BE2C (cell line): ENCODE measurements around the gene COX5A.

ENCODE experiments used
- DNase-seq: peaks from one replicate; pipeline ENCODE4 v3.0.0-alpha.2; 2020
- H3K27me3 ChIP-seq: fragments of 250-450 bp; sonication (Bioruptor Pico); 2 replicates; pipeline ENCODE4 v1.5.1; 2020; ENCODE audit warnings: mild to moderate bottlenecking
- H3K36me3 ChIP-seq: fragments of 250-450 bp; sonication (Bioruptor Pico); 2 replicates; pipeline ENCODE4 v1.5.1; 2020; ENCODE audit warnings: mild to moderate bottlenecking
- H3K4me1 ChIP-seq: fragments of 250-450 bp; sonication (Bioruptor Pico); 2 replicates; pipeline ENCODE4 v1.5.1; 2020
- H3K4me3 ChIP-seq: 2 replicates; pipeline ENCODE4 v1.5.1; 2011; ENCODE audit warnings: low read depth, low read length
- H3K9me3 ChIP-seq: fragments of 250-450 bp; sonication (Bioruptor Pico); 2 replicates; pipeline ENCODE4 v1.5.1; 2020
- TF ChIP-seq, protein P1 (sequence below): IDR thresholded peaks from 2 replicates; pipeline ENCODE4 v1.5.1; 2012; ENCODE audit warnings: mild to moderate bottlenecking, low read depth, low read length

COX5A gene

DNA sequence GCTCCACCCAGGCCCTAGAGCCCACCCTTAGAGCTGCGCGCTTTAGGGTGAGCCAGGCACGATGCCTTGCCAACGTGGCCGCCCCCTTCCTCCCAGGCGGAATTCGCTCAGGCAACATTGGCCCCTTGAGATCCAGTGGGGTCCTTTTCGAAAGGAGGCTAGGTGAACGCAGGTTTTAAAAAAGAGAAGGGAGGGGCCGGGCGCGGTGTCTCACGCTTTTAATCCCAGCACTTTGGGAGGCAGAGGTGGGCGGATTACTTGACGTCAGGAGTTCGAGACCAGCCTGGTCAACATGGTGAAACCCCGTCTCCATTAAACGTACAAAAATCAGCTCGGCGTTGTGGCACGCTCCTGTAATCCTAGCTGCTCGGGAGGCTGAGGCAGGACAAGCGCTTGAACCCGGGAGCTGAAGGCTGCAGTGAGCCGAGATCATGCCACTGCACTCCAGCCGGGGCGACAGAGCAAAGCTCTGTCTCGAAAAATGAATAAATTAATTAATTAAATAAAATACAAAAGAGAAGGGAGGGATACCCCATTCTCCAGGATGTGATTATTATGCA is 19.7 kb upstream of the COX5A start:
- TF ChIP-seq, protein P1, sequence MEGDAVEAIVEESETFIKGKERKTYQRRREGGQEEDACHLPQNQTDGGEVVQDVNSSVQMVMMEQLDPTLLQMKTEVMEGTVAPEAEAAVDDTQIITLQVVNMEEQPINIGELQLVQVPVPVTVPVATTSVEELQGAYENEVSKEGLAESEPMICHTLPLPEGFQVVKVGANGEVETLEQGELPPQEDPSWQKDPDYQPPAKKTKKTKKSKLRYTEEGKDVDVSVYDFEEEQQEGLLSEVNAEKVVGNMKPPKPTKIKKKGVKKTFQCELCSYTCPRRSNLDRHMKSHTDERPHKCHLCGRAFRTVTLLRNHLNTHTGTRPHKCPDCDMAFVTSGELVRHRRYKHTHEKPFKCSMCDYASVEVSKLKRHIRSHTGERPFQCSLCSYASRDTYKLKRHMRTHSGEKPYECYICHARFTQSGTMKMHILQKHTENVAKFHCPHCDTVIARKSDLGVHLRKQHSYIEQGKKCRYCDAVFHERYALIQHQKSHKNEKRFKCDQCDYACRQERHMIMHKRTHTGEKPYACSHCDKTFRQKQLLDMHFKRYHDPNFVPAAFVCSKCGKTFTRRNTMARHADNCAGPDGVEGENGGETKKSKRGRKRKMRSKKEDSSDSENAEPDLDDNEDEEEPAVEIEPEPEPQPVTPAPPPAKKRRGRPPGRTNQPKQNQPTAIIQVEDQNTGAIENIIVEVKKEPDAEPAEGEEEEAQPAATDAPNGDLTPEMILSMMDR, result no peak
- Histone ChIP-seq H3K36me3 (no peaks in the 10 kb centered on the region), H3K4me1 (peaks cover 8% of the 10 kb centered on the region), H3K9me3 (no peaks in the 10 kb centered on the region), H3K27me3 (no peaks in the 10 kb centered on the region), H3K4me3 (peak overlapping the region; percentile 73)
- no peak for DNase-seq

DNA sequence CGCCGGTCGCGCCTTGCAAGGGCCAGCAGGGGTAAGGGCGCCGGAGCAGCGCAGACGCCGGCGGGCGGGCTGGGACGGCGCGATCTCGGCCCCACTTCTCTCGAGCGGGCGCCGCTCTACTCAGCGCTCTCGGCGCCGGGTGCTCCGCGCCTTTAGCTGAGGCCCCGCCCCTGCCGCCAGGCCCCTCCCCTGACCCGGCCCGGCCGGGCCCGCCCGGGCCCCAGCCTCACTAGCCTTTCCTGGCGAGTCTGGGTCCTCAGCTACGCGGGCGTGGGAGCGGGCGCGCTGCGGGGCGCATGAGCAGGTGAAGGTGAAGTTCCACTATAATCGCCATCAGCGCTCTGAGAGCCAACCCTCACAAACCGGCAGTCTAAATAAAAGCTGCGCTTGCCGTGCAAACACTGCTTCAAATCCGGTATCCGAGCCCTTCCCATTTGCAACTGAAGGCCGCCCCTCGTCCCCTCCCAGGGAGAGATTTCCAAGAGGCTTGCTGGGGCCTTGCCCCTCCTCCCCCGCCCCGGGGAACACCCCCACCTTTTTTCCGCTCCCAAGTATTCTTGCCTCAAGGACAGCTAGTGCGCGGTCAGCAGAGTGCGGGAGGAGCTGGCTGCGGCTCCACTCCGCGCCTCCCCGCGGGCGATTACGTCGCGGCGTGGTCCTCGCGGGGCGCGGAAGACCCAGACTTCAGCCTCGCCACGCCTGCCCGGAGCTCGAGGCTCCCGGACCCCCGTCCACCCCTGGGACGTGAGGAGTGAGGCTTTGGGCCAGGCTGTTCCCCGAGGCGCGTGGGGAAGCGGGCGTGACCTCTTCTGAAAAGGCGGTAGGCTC is 19.0 kb upstream of the COX5A start, which contains the start of gene RPP25:
Gene RPP25 (minus strand): TSS at position 125 of the 828 bp plus-strand sequence. CDS start 189 bp downstream, outside the sequence.
- Histone ChIP-seq H3K4me1 (peaks cover 4% of the 10 kb centered on the region), H3K36me3 (no peaks in the 10 kb centered on the region), H3K9me3 (no peaks in the 10 kb centered on the region), H3K4me3 (peak within 1 kb of the TSS; percentile 73), H3K27me3 (no peaks in the 10 kb centered on the region)
- DNase-seq, result peak; percentile 89
- TF ChIP-seq, protein P1, result no peak

DNA sequence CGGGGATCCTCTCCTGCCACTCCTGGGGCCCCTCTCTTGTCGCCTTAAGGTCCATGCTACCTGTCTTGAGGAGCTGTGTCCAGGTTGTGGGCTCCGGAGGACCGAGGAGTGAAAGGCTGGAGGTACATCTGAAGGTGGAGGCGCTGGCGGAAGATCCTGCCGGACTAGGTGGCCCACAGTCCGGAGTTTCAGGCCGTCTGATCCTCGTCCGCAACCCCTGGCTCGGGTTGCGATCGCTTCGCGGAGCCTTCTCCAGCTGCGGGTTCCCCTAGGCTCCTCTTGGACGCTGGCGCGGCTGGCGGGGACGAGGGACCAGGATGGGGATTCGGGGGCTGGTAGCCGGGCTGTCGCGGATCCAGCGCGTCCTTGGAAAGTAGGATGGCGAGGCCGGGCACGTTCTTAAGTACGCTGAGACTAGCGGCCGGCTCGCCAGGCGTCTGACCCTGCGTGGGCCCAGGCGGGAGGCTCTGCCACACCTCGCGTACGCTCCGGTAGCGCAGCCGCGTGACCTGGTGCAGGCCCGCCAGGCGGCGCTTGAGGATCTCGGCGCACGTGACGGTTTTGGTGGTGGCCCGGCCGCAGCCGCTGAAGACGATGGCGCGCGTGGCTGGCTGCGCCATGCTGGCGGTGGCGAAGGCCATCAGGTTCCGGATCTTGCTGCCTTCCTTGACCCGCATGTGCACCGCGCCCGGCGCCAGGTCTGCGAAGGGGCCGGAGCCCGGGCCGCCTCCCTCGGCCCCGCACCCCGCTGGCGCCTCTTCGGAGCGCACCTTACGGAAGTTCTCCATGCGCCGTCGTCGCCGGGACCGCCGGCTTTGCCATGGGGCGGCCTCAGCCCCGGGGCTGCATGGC is 18.1 kb upstream of the COX5A start:
- Histone ChIP-seq H3K4me3 (peak overlapping the region; percentile 73), H3K27me3 (no peaks in the 10 kb centered on the region), H3K36me3 (no peaks in the 10 kb centered on the region), H3K4me1 (peaks cover 4% of the 10 kb centered on the region), H3K9me3 (no peaks in the 10 kb centered on the region)
- TF ChIP-seq, protein P1, result peak; percentile 6; the same call in 1 of the 2 replicates
- peak; percentile 36 for DNase-seq

DNA sequence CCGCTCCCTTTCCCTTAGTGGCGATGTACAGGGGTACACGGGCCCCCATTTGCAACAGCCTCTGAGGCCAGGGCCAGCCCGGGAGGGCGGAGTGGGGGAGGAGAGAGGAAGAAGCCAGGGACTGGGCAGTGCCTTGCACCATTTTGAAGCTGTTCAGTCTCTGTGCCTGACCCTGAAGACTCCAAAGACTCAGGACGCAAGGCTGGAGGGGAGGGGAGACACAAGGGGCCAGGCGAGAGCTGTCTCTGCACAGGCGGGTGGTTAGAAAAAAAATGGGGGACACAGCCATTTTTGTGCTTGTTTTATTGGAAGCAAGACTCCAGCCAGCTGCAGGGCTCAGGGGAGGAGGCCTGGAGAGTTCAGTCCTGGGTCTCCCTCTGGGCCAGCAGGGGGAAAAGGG is 17.1 kb upstream of the COX5A start:
- Histone ChIP-seq H3K4me1 (peaks cover 7% of the 10 kb centered on the region), H3K9me3 (no peaks in the 10 kb centered on the region), H3K27me3 (no peaks in the 10 kb centered on the region), H3K4me3 (peak overlapping the region; percentile 73), H3K36me3 (no peaks in the 10 kb centered on the region)
- TF ChIP-seq, protein P1, result no peak
- DNase-seq, result peak; percentile 34

DNA sequence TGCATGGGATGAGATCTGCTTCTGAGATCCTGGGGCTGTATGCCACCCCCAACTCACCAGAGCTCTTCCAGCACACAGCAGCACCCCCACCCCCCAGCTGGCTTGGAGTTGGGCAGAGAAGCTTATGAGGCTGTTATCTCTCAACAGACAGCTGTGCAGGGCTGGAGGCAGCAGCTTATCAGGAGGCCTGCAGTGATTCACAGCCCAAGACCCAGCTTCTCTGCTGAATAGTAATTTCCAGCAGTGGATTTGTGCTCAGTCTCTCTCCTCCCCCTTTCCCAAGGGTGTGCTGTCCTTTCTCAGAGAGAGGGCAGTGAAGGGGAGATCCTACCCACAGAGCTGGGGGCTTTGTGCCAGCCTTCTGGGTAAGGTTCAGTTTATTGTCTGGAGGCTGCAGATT is 16.6 kb upstream of the COX5A start:
- peaks cover 9% of the 10 kb centered on the region for H3K4me1 ChIP-seq
- H3K4me3 ChIP-seq, result peak overlapping the region; percentile 73
- H3K9me3 ChIP-seq, result no peaks in the 10 kb centered on the region
- no peaks in the 10 kb centered on the region for H3K36me3 ChIP-seq
- DNase-seq, result peak; percentile 94
- H3K27me3 ChIP-seq, result no peaks in the 10 kb centered on the region
- TF ChIP-seq, protein P1, result no peak
